GM19467 (cell line): ENCODE data around the gene NUP43.
"Not testable (repeated sequence)": the region's sequence is repeated elsewhere in the genome, so short reads cannot be mapped to it uniquely, and the experiment has no call there.

Experiments
- ATAC-seq: cut with Tn5 transposase; IDR thresholded peaks from one replicate; pipeline ENCODE4 v1.9.1; 2021; ENCODE audit warnings: mild to moderate bottlenecking, moderate library complexity; ENCODE audit not compliant: unreplicated experiment

The NUP43 gene

DNA sequence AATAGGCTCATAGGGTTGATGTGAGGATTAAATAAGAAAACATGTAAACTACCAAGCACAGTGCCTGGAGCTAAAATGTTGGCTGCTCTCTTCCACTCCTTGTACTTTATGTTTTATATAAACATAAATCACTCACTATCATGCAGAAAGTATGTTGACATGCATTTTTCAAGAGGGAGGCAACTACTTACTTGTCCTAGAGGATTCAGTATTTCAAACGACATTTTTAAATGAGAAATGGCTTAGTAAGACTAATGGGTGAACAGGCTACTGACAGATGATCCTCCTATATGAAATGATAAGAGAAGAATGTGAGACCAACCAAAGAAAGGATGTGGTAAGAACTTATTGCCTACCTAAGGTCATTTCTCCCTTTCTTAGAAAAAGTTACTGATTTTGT is 49.4 kb downstream of the NUP43 start:
- no peak for ATAC-seq

DNA sequence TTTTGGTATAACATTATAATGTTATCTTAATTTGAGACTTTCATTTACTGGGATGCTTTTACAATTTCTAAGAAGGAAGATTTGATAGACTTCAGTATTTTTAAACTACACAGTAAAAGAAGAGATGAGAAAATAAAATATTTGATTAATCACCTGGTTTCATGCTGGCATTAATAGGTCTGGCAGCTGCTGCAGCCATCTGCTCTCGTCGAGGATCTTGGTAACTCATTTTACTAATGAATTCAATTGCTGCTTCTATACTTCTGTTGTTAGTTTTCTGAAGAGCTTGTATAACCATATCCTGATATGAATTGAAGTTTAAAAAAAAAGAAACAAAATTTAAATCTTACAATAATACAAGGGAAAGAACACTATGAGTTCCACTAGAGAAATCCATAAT is 51.4 kb downstream of the NUP43 start:
- no peak for ATAC-seq

DNA sequence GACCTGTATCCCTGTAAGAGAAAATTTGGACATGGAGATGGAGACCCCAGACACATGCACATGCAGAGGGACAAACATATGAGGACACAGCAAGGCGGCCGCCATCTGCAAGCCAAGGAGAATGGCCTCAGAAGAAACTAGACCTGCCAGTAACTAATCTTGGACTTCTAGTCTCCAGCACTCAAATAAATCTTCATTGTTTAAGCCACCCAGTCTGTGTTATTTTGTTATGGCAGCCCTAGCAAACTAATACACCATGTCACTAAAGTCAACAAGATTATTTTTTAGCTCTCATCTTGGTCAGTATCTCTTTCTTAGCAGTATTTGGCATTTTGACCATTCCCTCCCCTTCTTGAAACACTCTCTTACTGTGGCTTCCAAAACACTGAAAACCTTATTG is 55.1 kb downstream of the NUP43 start:
- ATAC-seq = no peak

DNA sequence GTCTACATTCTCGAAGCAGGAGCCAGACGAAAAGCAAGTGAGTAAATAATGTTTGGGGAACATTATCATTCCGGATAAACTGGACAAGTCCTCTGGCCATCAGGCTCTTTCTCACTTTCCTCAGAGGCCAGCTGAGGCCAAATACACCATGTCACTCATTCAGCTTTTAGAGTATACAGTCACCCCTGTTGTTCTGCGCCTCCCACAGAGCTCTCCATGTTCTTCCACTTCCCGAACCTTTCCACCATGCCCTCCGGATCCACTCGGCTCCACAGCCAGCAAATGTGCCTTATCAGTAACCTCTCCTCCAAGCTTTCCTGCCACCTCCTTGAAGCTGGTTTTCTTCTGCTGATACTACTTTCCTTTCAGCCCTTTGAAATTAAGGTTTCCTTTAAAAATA is 60.1 kb downstream of the NUP43 start:
- no peak for ATAC-seq

DNA sequence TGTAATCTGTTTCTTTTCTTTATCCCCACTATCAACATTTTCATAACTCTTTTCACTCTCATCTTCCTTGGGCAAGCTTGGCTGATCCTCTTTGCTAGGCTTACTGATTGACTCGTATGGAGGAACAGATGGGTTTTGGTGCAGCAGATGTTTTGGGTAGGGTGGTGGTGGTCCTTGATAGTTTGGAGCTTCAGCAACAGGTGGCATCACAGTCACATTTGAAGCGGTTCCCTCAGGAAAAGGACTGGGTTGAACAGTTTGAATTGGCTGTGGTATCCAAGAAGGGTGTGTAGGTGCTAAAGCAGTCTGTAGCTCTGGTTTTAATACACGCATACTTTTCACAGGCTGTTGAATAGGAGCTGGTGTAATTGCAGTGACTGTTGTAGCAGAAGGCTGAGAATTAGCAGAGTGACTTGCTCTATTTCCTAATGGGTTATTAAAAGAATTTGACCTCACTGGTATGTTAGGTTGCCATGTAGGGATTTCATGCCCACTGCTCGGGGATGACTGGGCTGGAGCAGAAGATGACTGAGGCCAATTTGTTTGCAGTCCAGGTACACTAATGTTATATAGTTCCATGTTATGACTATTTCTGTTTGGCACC is 63.0 kb downstream of the NUP43 start:
- ATAC-seq = no peak

DNA sequence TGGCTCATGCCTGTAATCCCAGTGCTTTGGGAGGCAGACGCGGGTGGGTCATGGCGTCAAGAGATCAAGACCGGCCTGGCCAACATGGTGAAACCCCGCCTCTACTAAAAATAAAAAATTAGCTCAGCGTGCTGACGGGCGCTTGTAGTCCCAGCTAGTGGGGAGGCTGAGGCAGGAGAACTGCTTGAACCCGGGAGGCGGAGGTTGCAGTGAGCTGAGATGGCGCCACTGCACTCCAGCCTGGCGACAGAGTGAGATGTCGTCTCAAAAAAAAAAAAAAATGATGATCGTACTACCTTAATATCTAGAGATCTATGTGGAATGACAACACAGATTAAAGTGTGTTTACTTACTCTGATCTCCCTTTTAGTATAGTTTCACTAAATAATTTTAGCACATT is 64.5 kb downstream of the NUP43 start:
- not testable (repeated sequence) for ATAC-seq

DNA sequence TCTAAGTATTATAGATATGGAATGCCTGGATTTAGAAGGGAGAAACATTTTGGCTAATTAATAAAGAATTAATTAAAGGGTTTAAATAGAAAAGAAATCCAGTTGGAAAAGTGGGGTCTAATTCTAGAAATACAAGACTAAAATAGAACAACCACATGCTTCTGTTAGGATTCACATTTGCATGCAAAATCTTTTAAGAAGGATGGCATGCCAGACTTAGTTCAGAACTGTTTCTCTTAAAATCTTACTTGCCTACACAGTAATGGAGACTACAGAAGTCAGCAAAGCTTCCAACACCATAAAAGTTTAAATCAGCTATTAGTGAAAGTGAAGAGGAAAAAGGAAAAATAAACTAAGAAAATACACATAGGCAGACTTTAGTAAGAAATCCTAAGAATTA is 65.1 kb downstream of the NUP43 start:
- no peak for ATAC-seq

DNA sequence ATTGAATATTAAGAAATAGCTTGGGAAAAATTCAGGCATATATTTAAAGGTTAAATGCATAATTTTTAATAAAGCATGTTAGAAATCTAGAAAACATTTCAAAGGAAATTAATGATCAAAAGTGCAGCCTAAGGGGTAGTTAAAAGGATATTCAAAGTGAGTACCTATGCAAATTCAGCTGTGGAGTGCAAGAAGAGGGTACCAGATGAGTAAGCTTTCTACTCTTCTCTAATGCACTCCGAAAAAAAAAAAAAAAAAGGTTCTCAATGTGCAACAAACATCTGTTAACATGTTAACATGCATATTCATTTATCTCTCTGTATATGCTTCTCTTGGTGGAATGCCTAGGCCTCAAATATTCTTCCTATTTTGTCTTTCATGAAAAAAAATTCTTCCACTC is 65.8 kb downstream of the NUP43 start:
- ATAC-seq = no peak
